ENCODE data around the gene RAPGEF4.

RAPGEF4 gene

GRCh38 chr2:172972005-172972619 lies 236.5 kb downstream of the RAPGEF4 start:
- peak; percentile 20 for DNase-seq (ENCODE audit: low spot score)
- Mint-ChIP-seq H3K4me1 (ENCODE audit: low read depth) (peaks cover 10% of the 10 kb centered on the region), H3K36me3 (ENCODE audit: low read depth) (no peaks in the 10 kb centered on the region), H3K27ac (no peak overlapping the region), H3K9me3 (no peaks in the 10 kb centered on the region), H3K27me3 (ENCODE audit: low read depth) (peaks cover 16% of the 10 kb centered on the region), H3K4me3 (no peak overlapping the region)

GRCh38 chr2:172974762-172975161 lies 239.1 kb downstream of the RAPGEF4 start:
- H3K27ac Mint-ChIP-seq, result no peak overlapping the region
- H3K36me3 Mint-ChIP-seq (ENCODE audit: low read depth), result no peaks in the 10 kb centered on the region
- H3K4me1 Mint-ChIP-seq (ENCODE audit: low read depth), result peaks cover 10% of the 10 kb centered on the region
- no peak for DNase-seq (ENCODE audit: low spot score)
- no peak overlapping the region for H3K4me3 Mint-ChIP-seq
- H3K9me3 Mint-ChIP-seq, result no peaks in the 10 kb centered on the region
- H3K27me3 Mint-ChIP-seq (ENCODE audit: low read depth), result peaks cover 19% of the 10 kb centered on the region

- DNase-seq (ENCODE audit: low spot score), result no peak
- Mint-ChIP-seq H3K9me3 (no peaks in the 10 kb centered on the region), H3K36me3 (ENCODE audit: low read depth) (no peaks in the 10 kb centered on the region), H3K4me3 (no peak overlapping the region), H3K27me3 (ENCODE audit: low read depth) (peaks cover 19% of the 10 kb centered on the region), H3K4me1 (ENCODE audit: low read depth) (peaks cover 3% of the 10 kb centered on the region), H3K27ac (no peak overlapping the region)
Measured at GRCh38 chr2:172976116-172976515, 240.5 kb downstream of the RAPGEF4 start.

- Mint-ChIP-seq H3K4me1 (ENCODE audit: low read depth) (no peaks in the 10 kb centered on the region), H3K4me3 (no peak overlapping the region), H3K27me3 (ENCODE audit: low read depth) (peaks cover 21% of the 10 kb centered on the region), H3K9me3 (no peaks in the 10 kb centered on the region), H3K36me3 (ENCODE audit: low read depth) (no peaks in the 10 kb centered on the region), H3K27ac (no peak overlapping the region)
- no peak for DNase-seq (ENCODE audit: low spot score)
Measured at GRCh38 chr2:172976816-172977215, 241.2 kb downstream of the RAPGEF4 start.

- no peak for DNase-seq (ENCODE audit: low spot score)
- H3K9me3 Mint-ChIP-seq, result no peaks in the 10 kb centered on the region
- no peak overlapping the region for H3K27ac Mint-ChIP-seq
- H3K4me3 Mint-ChIP-seq, result no peak overlapping the region
- H3K27me3 Mint-ChIP-seq (ENCODE audit: low read depth), result peaks cover 21% of the 10 kb centered on the region
- no peaks in the 10 kb centered on the region for H3K36me3 Mint-ChIP-seq (ENCODE audit: low read depth)
- H3K4me1 Mint-ChIP-seq (ENCODE audit: low read depth), result no peaks in the 10 kb centered on the region
Measured at GRCh38 chr2:172977270-172978062, 241.8 kb downstream of the RAPGEF4 start.

GRCh38 chr2:172978063-172978383 lies 242.4 kb downstream of the RAPGEF4 start:
- no peak overlapping the region for H3K4me3 Mint-ChIP-seq
- peaks cover 21% of the 10 kb centered on the region for H3K27me3 Mint-ChIP-seq (ENCODE audit: low read depth)
- H3K4me1 Mint-ChIP-seq (ENCODE audit: low read depth), result no peaks in the 10 kb centered on the region
- no peaks in the 10 kb centered on the region for H3K9me3 Mint-ChIP-seq
- DNase-seq (ENCODE audit: low spot score), result no peak
- H3K27ac Mint-ChIP-seq, result no peak overlapping the region
- no peaks in the 10 kb centered on the region for H3K36me3 Mint-ChIP-seq (ENCODE audit: low read depth)

GRCh38 chr2:172985139-172985892 lies 249.7 kb downstream of the RAPGEF4 start:
- Mint-ChIP-seq H3K36me3 (ENCODE audit: low read depth) (no peaks in the 10 kb centered on the region), H3K27me3 (ENCODE audit: low read depth) (peaks cover 4% of the 10 kb centered on the region), H3K27ac (no peak overlapping the region), H3K9me3 (no peaks in the 10 kb centered on the region), H3K4me3 (no peak overlapping the region), H3K4me1 (ENCODE audit: low read depth) (peaks cover 5% of the 10 kb centered on the region)
- DNase-seq (ENCODE audit: low spot score), result no peak

- H3K9me3 Mint-ChIP-seq, result no peaks in the 10 kb centered on the region
- peaks cover 7% of the 10 kb centered on the region for H3K27me3 Mint-ChIP-seq (ENCODE audit: low read depth)
- DNase-seq (ENCODE audit: low spot score), result no peak
- H3K36me3 Mint-ChIP-seq (ENCODE audit: low read depth), result no peaks in the 10 kb centered on the region
- no peak overlapping the region for H3K27ac Mint-ChIP-seq
- H3K4me3 Mint-ChIP-seq, result no peak overlapping the region
- H3K4me1 Mint-ChIP-seq (ENCODE audit: low read depth), result peaks cover 5% of the 10 kb centered on the region
Measured at GRCh38 chr2:172986040-172986439, 250.4 kb downstream of the RAPGEF4 start.

GRCh38 chr2:172988728-172989127 lies 253.1 kb downstream of the RAPGEF4 start:
- no peaks in the 10 kb centered on the region for H3K9me3 Mint-ChIP-seq
- no peak overlapping the region for H3K4me3 Mint-ChIP-seq
- DNase-seq (ENCODE audit: low spot score), result no peak
- no peak overlapping the region for H3K27ac Mint-ChIP-seq
- H3K4me1 Mint-ChIP-seq (ENCODE audit: low read depth), result peaks cover 5% of the 10 kb centered on the region
- H3K36me3 Mint-ChIP-seq (ENCODE audit: low read depth), result no peaks in the 10 kb centered on the region
- peaks cover 3% of the 10 kb centered on the region for H3K27me3 Mint-ChIP-seq (ENCODE audit: low read depth)

GRCh38 chr2:172991031-172991430 lies 255.4 kb downstream of the RAPGEF4 start:
- DNase-seq (ENCODE audit: low spot score), result no peak
- H3K4me3 Mint-ChIP-seq, result no peak overlapping the region
- H3K4me1 Mint-ChIP-seq (ENCODE audit: low read depth), result peaks cover 1% of the 10 kb centered on the region
- peaks cover 3% of the 10 kb centered on the region for H3K27me3 Mint-ChIP-seq (ENCODE audit: low read depth)
- no peak overlapping the region for H3K27ac Mint-ChIP-seq
- no peaks in the 10 kb centered on the region for H3K9me3 Mint-ChIP-seq
- H3K36me3 Mint-ChIP-seq (ENCODE audit: low read depth), result no peaks in the 10 kb centered on the region

GRCh38 chr2:172993139-172993538 lies 257.5 kb downstream of the RAPGEF4 start:
- no peak overlapping the region for H3K4me3 Mint-ChIP-seq

GRCh38 chr2:172993931-172994717 lies 258.5 kb downstream of the RAPGEF4 start:
- no peak overlapping the region for H3K4me3 Mint-ChIP-seq
- no peaks in the 10 kb centered on the region for H3K4me1 Mint-ChIP-seq (ENCODE audit: low read depth)
- no peak overlapping the region for H3K27ac Mint-ChIP-seq
- H3K27me3 Mint-ChIP-seq (ENCODE audit: low read depth), result peaks cover 13% of the 10 kb centered on the region
- no peak for DNase-seq (ENCODE audit: low spot score)
- no peaks in the 10 kb centered on the region for H3K36me3 Mint-ChIP-seq (ENCODE audit: low read depth)
- no peaks in the 10 kb centered on the region for H3K9me3 Mint-ChIP-seq

More at GRCh38 chr2:172993139-172993538, 257.5 kb downstream of the RAPGEF4 start:
- no peaks in the 10 kb centered on the region for H3K36me3 Mint-ChIP-seq (ENCODE audit: low read depth)
- no peak for DNase-seq (ENCODE audit: low spot score)
- no peak overlapping the region for H3K27ac Mint-ChIP-seq
- H3K9me3 Mint-ChIP-seq, result no peaks in the 10 kb centered on the region
- H3K27me3 Mint-ChIP-seq (ENCODE audit: low read depth), result peaks cover 10% of the 10 kb centered on the region
- H3K4me1 Mint-ChIP-seq (ENCODE audit: low read depth), result no peaks in the 10 kb centered on the region

- Mint-ChIP-seq H3K4me1 (ENCODE audit: low read depth) (no peaks in the 10 kb centered on the region), H3K4me3 (no peak overlapping the region), H3K36me3 (ENCODE audit: low read depth) (no peaks in the 10 kb centered on the region), H3K27ac (no peak overlapping the region), H3K9me3 (no peaks in the 10 kb centered on the region), H3K27me3 (ENCODE audit: low read depth) (peaks cover 13% of the 10 kb centered on the region)
- DNase-seq (ENCODE audit: low spot score), result no peak
Measured at GRCh38 chr2:172994864-172995263, 259.2 kb downstream of the RAPGEF4 start.

All from T-helper 2 cell treated with Interferon-gamma antibody and Interleukin-4, amounts not matched to agents 5 μg/mL and 100 μg/mL, for 36 hours (primary cell).